ENCODE measurements around the gene ALDH1B1.
"Not testable (repeated sequence)": the region's sequence is repeated elsewhere in the genome, so short reads cannot be mapped to it uniquely, and the experiment has no call there.

Gene ALDH1B1

DNA sequence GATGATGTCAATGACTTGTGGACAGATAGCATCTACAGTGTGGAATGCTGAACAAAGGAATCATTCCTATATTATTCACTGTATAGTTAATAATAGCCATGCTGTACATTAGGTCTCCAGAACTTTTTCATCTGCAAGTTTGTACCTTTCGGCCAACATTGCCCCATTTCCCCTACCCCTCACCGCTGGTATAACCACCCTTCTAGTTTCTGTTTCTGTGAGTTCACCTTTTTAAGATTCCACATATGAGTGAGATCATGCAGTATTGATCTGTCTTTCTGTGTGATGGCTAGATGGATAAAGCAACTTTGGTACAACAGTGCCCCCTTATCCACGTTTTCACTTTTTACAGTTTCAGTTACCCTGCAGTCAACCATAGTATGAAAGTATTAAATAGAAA, 18.8 kb upstream of the ALDH1B1 start:
- TF ChIP-seq, protein P1, sequence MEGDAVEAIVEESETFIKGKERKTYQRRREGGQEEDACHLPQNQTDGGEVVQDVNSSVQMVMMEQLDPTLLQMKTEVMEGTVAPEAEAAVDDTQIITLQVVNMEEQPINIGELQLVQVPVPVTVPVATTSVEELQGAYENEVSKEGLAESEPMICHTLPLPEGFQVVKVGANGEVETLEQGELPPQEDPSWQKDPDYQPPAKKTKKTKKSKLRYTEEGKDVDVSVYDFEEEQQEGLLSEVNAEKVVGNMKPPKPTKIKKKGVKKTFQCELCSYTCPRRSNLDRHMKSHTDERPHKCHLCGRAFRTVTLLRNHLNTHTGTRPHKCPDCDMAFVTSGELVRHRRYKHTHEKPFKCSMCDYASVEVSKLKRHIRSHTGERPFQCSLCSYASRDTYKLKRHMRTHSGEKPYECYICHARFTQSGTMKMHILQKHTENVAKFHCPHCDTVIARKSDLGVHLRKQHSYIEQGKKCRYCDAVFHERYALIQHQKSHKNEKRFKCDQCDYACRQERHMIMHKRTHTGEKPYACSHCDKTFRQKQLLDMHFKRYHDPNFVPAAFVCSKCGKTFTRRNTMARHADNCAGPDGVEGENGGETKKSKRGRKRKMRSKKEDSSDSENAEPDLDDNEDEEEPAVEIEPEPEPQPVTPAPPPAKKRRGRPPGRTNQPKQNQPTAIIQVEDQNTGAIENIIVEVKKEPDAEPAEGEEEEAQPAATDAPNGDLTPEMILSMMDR (IDR thresholded peaks at IDR 0.05; ENCODE audit: low read depth, low read length) = no peak
- DNase-seq (ENCODE audit: extremely low read depth, low read depth) = no peak

DNA sequence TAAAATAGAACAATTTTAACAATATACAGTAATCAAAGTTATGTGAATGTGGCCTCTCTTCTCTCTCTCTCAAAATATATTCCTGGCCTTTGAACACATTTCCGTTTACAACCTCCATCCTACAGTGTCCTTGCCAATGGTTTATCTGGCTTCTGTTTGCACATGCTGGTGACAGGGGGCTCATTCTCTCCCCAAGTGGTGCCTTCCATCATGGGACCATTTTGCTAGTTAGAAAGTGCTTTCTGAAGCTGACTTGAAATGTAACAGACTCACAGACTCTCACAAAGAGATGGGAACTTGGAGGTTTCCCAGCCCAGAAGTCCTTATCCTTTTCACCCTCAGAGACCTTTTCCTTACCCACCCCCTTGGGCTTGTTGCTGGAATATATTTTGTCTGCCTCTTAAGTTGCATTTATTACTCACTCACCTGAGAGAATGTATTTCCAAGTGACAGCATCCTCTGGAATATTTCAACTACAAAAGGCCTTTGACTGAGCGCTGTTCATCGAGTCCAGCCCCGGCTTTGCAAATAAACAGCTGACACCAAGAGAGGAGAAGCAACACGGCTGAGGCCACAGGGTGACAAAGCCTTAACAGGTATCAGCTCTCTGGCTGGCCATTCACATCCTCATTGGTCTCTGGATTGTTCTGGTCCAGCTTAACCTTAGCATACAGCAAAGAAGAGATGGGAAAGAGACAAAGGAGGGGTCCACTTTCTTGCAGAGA, 17.5 kb upstream of the ALDH1B1 start:
- TF ChIP-seq, protein P1 (IDR thresholded peaks at IDR 0.05; ENCODE audit: low read depth, low read length) = no peak
- DNase-seq (ENCODE audit: extremely low read depth, low read depth) = no peak

DNA sequence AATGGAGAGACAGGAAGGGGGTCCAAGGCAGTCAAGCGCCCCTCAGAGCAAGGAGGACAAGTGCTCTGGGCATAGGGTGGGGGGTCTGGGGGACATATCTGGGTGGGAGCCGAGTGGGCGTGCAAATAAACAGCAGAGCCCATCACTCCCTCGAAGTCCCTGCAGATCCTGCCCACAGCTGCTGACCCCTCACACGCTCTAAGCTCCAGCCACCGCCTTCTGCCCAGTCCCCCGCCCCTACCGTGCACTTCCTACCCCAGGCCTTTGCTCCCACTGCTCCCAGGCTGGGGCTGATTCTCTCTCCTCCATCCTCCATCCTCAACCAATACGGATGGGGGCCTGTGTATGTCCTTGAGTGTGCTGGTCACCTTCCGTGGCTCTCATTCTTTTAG, 16.9 kb upstream of the ALDH1B1 start:
- DNase-seq (ENCODE audit: extremely low read depth, low read depth) = no peak
- TF ChIP-seq, protein P1 (IDR thresholded peaks at IDR 0.05; ENCODE audit: low read depth, low read length) = no peak

DNA sequence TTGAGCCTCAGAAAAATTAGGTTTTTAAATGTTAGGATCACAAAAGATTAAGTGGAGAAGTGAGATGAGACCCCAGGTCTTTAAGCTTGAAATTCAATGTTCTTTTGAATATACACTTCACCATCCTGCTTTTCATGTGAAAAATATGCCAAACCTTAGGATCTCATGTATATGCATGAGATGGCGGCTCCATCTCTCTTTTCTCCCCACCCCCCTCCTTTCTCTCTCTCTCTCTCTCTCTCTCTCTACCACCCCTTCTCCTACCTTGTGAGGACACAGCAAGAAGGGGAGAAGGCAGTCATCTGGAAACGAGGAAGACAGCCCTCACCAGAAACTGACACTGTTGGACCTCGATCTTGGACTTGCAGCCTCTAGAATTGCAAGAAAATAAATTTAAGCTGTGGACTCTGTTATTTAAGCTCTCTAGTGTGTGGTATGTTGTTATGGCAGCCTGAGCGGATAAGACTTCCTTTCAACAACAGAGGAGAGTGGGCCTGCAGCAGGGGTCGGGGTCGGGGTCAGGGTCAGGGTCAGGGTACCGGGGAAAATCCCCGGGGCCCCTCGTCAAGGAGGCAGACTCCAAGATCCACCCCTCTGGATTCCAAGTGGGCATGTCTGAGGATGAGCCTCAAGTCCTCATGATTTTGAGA, 16.4 kb upstream of the ALDH1B1 start:
- TF ChIP-seq, protein P1 (IDR thresholded peaks at IDR 0.05; ENCODE audit: low read depth, low read length) = no peak
- no peak for DNase-seq (ENCODE audit: extremely low read depth, low read depth)

DNA sequence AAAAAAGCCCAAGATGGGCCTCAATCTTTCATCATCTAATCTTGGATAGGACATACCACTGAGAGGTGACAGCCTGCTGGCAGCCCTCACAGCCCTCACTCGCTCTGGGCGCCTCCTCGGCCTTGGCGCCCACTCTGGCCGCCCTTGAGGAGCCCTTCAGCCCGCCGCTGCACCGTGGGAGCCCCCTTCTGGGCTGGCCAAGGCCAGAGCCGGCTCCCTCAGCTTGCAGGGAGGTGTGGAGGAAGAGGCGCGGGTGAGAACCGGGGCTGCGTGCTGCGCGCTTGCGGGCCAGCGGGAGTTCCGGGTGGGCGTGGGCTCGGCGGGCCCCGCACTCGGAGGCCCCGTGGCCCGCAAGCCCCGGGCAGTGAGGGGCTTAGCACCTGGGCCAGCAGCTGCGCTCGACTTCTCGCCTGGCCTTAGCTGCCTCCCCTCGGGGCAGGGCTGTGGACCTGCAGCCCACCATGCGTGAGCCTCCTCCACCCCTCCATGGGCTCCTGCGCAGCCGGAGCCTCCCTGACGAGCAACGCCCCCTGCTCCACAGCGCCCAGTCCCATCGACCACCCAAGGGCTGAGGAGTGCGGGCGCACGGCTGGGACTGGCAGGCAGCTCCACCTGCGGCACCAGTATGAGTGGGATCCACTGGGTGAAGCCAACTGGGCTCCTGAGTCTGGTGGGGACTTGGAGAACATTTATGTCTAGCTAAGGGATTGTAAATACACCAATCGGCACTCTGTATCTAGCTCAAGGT, 15.0 kb upstream of the ALDH1B1 start:
- not testable (repeated sequence) for DNase-seq (ENCODE audit: extremely low read depth, low read depth)

DNA sequence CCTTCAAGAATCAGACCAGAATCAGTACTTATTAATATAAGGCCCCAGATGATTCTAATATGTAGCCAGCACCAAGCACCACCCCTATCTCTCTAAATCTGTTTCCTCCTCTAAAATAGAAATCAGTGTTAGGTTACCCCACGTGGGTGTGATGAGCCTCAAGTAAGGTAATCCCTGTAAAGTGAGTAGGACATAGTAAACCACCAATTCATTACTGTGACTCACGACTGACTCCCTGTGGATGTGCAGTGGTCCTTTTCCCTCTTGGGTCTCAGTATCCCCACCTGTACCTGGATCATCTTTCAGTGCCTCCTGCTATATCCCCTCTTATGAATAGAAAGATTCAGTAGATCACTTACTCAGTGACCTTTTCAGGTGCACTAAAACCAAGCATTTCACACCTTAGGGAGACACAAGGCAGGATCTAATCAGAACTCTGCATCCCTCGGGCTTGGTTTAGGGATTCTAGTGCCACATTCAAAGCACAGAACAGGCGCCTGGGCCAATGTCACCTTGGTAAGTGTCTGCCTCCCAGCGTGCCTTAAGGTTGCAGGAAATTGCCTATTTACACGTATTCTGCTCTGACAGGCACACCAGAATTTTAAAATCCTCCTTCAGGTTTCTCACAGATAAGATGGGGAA, 12.2 kb upstream of the ALDH1B1 start:
- DNase-seq (ENCODE audit: extremely low read depth, low read depth) = no peak
- TF ChIP-seq, protein P1 (IDR thresholded peaks at IDR 0.05; ENCODE audit: low read depth, low read length) = no peak

DNA sequence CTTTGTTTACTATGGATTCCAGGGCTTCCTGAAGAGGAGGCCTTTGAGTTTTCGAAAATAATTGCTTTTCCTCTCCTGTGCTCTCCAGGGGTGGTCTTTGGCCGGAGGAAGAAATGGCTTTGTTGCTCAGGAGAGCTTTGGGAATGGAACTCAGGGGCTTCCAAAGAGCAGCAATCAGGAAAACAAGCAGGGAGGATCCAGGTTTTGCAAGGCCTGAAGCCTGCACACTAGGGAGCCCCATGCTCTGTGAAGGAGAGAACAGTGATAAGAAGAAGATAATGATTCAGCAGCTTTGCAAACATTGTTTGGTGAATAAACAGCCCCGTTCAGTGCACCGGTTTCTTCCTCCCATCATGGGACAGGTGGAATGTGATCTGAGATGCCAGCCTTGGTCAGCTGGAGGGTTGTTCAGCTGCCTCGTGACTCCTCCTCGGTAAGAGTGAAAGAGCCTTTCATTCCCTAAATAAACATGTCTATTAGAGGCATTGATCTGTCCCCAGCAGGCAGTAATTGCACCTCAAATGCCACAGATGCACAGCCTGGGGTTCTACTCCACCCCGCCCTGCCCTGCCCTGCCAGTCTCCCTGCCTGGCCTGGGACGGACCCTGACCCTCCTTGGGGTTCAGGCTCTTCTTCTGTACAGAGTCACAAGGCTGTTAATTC, 11.5 kb upstream of the ALDH1B1 start:
- TF ChIP-seq, protein P1 (IDR thresholded peaks at IDR 0.05; ENCODE audit: low read depth, low read length) = no peak
- no peak for DNase-seq (ENCODE audit: extremely low read depth, low read depth)
